H9 (cell line): ENCODE results near the gene OSBPL10. TPM values are rescaled to one million over a fixed set of nuclear protein-coding genes. Genes with fewer than 3 reads are reported as not detected.

Source experiments
- DNase-seq: peaks from one replicate; pipeline ENCODE4 v3.0.0-alpha.2; 2017
- H2AFZ ChIP-seq: one replicate; pipeline ENCODE4 v1.6.1; 2013; ENCODE audit warnings: mild to moderate bottlenecking, low read length, control low read depth, moderate library complexity
- H2AK5ac ChIP-seq: 2 replicates; pipeline ENCODE4 v1.6.1; 2013; ENCODE audit warnings: low read length, control low read depth, mixed read lengths; ENCODE audit not compliant: insufficient read length
- H2BK120ac ChIP-seq: one replicate; pipeline ENCODE4 v1.6.1; 2013; ENCODE audit warnings: low read depth, mild to moderate bottlenecking, low read length, control low read depth, inconsistent platforms; ENCODE audit not compliant: poor library complexity, severe bottlenecking
- H2BK12ac ChIP-seq: 2 replicates; pipeline ENCODE4 v1.6.1; 2013; ENCODE audit warnings: low read length, control low read depth, mixed read lengths, low read depth; ENCODE audit not compliant: insufficient read length
- H2BK15ac ChIP-seq: 2 replicates; pipeline ENCODE4 v1.6.1; 2013; ENCODE audit warnings: low read depth, low read length, control low read depth
- H2BK20ac ChIP-seq: one replicate; pipeline ENCODE4 v1.6.1; 2013; ENCODE audit warnings: low read depth, mild to moderate bottlenecking, low read length, control low read depth, inconsistent platforms; ENCODE audit not compliant: poor library complexity, severe bottlenecking
- H2BK5ac ChIP-seq: 2 replicates; pipeline ENCODE4 v1.6.1; 2013; ENCODE audit warnings: low read length, control low read depth, mixed read lengths; ENCODE audit not compliant: insufficient read length
- H3K14ac ChIP-seq: 2 replicates; pipeline ENCODE4 v1.6.1; 2013; ENCODE audit warnings: low read length, control low read depth; ENCODE audit not compliant: insufficient read depth
- H3K18ac ChIP-seq: 2 replicates; pipeline ENCODE4 v1.6.1; 2013; ENCODE audit warnings: low read depth, mild to moderate bottlenecking, mixed read lengths, low read length, control low read depth; ENCODE audit not compliant: insufficient read length
- H3K23ac ChIP-seq: 2 replicates; pipeline ENCODE4 v1.6.1; 2013; ENCODE audit warnings: low read length, control low read depth, mixed read lengths, low read depth; ENCODE audit not compliant: insufficient read length
- H3K23me2 ChIP-seq: 2 replicates; pipeline ENCODE4 v1.6.1; 2013; ENCODE audit warnings: low read depth, mild to moderate bottlenecking, mixed read lengths, low read length, control low read depth; ENCODE audit not compliant: insufficient read length, poor library complexity, severe bottlenecking
- H3K27ac ChIP-seq: 2 replicates; pipeline ENCODE4 v1.5.1; 2013; ENCODE audit warnings: low read length, control low read depth, mixed read lengths, low read depth; ENCODE audit not compliant: insufficient read length
- H3K27me3 ChIP-seq: 2 replicates; pipeline ENCODE4 v1.6.1; 2013; ENCODE audit warnings: low read length, control low read depth, inconsistent platforms; ENCODE audit not compliant: insufficient read depth
- H3K4ac ChIP-seq: 2 replicates; pipeline ENCODE4 v1.6.1; 2013; ENCODE audit warnings: low read depth, mild to moderate bottlenecking, control low read depth, inconsistent platforms, low read length, moderate library complexity
- H3K4me1 ChIP-seq: 2 replicates; pipeline ENCODE4 v1.6.1; 2013; ENCODE audit warnings: low read length, control low read depth, inconsistent platforms; ENCODE audit not compliant: insufficient read depth
- H3K4me2 ChIP-seq: 2 replicates; pipeline ENCODE4 v1.6.1; 2013; ENCODE audit warnings: low read length, control low read depth, mixed read lengths; ENCODE audit not compliant: insufficient read length, insufficient read depth
- H3K56ac ChIP-seq: 2 replicates; pipeline ENCODE4 v1.6.1; 2013; ENCODE audit warnings: low read depth, mild to moderate bottlenecking, mixed read lengths, low read length, control low read depth; ENCODE audit not compliant: insufficient read length
- H3K79me1 ChIP-seq: 2 replicates; pipeline ENCODE4 v1.6.1; 2013; ENCODE audit warnings: low read depth, mild to moderate bottlenecking, moderate library complexity, low read length, control low read depth, inconsistent platforms; ENCODE audit not compliant: insufficient read depth, poor library complexity, severe bottlenecking
- H3K79me2 ChIP-seq: 2 replicates; pipeline ENCODE4 v1.6.1; 2013; ENCODE audit warnings: low read length, control low read depth, inconsistent platforms; ENCODE audit not compliant: insufficient read depth
- H3K9ac ChIP-seq: 2 replicates; pipeline ENCODE4 v1.6.1; 2013; ENCODE audit warnings: low read length, control low read depth, mixed read lengths; ENCODE audit not compliant: insufficient read length; ENCODE audit errors: extremely low read depth
- H3K9me3 ChIP-seq: one replicate; pipeline ENCODE4 v1.6.1; 2013; ENCODE audit warnings: low read depth, low read length, inconsistent platforms; ENCODE audit not compliant: control insufficient read depth
- H3T11ph ChIP-seq: one replicate; pipeline ENCODE4 v1.6.1; 2013; ENCODE audit warnings: mild to moderate bottlenecking, low read length, control low read depth, inconsistent platforms
- H4K20me1 ChIP-seq: one replicate; pipeline ENCODE4 v1.6.1; 2013; ENCODE audit not compliant: control insufficient read depth, insufficient read length, insufficient read depth
- H4K5ac ChIP-seq: 2 replicates; pipeline ENCODE4 v1.6.1; 2013; ENCODE audit warnings: low read depth, mild to moderate bottlenecking, mixed read lengths, low read length, control low read depth; ENCODE audit not compliant: insufficient read length
- H4K8ac ChIP-seq: replicated peaks from 2 replicates; pipeline ENCODE4 v1.6.1; 2013; ENCODE audit warnings: low read length, control low read depth, mixed read lengths, low read depth; ENCODE audit not compliant: insufficient read length
- H4K91ac ChIP-seq: 2 replicates; pipeline ENCODE4 v1.6.1; 2013; ENCODE audit warnings: low read depth, mild to moderate bottlenecking, moderate library complexity, mixed read lengths, low read length, control low read depth; ENCODE audit not compliant: insufficient read length
- H3K27ac Mint-ChIP-seq, 3 experiments: 2 replicates in 2 of 3; 3 replicates in 1 of 3; pipeline ENCODE4 v1.8.0; 2020 to 2021; ENCODE audit warnings: mixed read lengths in 3 of 3, mild to moderate bottlenecking in 1 of 3, moderate library complexity in 1 of 3
- H3K27me3 Mint-ChIP-seq: 2 replicates; pipeline ENCODE4 v1.8.0; 2021; ENCODE audit warnings: low read depth, mild to moderate bottlenecking, moderate library complexity, mixed read lengths
- H3K36me3 Mint-ChIP-seq, 3 experiments: 2 replicates in 2 of 3; 3 replicates in 1 of 3; pipeline ENCODE4 v1.8.0; 2020 to 2021; ENCODE audit warnings: low read depth in 3 of 3, mixed read lengths in 3 of 3; ENCODE audit not compliant: insufficient read depth in 1 of 3
- H3K4me1 Mint-ChIP-seq, 2 experiments: 2 replicates each; pipeline ENCODE4 v1.8.0; 2020; ENCODE audit warnings: mixed read lengths in 2 of 2
- H3K4me3 Mint-ChIP-seq, 2 experiments: 2 replicates in 1 of 2; 3 replicates in 1 of 2; pipeline ENCODE4 v1.8.0; 2020 to 2021; ENCODE audit warnings: mild to moderate bottlenecking in 2 of 2, mixed read lengths in 2 of 2, moderate library complexity in 1 of 2
- H3K9me3 Mint-ChIP-seq, 2 experiments: 2 replicates in 1 of 2; 3 replicates in 1 of 2; pipeline ENCODE4 v1.8.0; 2020; ENCODE audit warnings: mild to moderate bottlenecking in 2 of 2, mixed read lengths in 2 of 2, moderate library complexity in 1 of 2
- CTCF ChIP-seq: fragments of 200-600 bp; sonication (generic); conservative IDR thresholded peaks from 3 replicates; pipeline ENCODE4 v1.8.0; 2021; ENCODE audit warnings: antibody characterized with exemption, mild to moderate bottlenecking
- whole genome bisulfite sequencing: extraction: QIAGEN DNeasy Blood & Tissue Kit; methylation state at CpG from one replicate; pipeline ENCODE4 v1.1.7; 2013; ENCODE audit warnings: missing lambda C conversion rate, low lambda C conversion rate, mixed read lengths; ENCODE audit not compliant: insufficient read length; ENCODE audit errors: extremely low coverage; 5-methylcytosine and 5-hydroxymethylcytosine counted together
- total RNA-seq: library from RNA; stranded (reverse); gene quantifications from 2 replicates; pipeline ENCODE4 v1.2.1, GENCODE V29; 2021

OSBPL10 gene
- total RNA-seq, 1 experiment from 2014 or later, result 42.7 TPM

- no peak overlapping the region for H3K23ac ChIP-seq
- no peak overlapping the region for H3K56ac ChIP-seq
- H4K5ac ChIP-seq, result no peak overlapping the region
- H3K4me2 ChIP-seq, result no peak overlapping the region
- TF ChIP-seq CTCF, result no peak
- H3K4ac ChIP-seq, result no peak overlapping the region
- H2BK5ac ChIP-seq, result no peak overlapping the region
- no peaks in the 10 kb centered on the region for H3K9me3 Mint-ChIP-seq
- no CpG with 5 or more reads among the region's 7 CpGs for WGBS
- no peak overlapping the region for H2BK15ac ChIP-seq
- H3K79me1 ChIP-seq, result no peaks in the 10 kb centered on the region
- no peak overlapping the region for H2AK5ac ChIP-seq
- no peaks in the 10 kb centered on the region for H4K20me1 ChIP-seq
- no peak overlapping the region for H2BK12ac ChIP-seq
- H4K8ac ChIP-seq, result no peak overlapping the region
- H3K27ac Mint-ChIP-seq, result no peak overlapping the region
- H3K14ac ChIP-seq, result no peak overlapping the region
- H3K36me3 Mint-ChIP-seq, result no peaks in the 10 kb centered on the region
- H3K27me3 ChIP-seq, result no peaks in the 10 kb centered on the region
- no peak overlapping the region for H3K18ac ChIP-seq
- no peak for DNase-seq
- H3K4me3 Mint-ChIP-seq, result no peak overlapping the region
- H3K9me3 ChIP-seq, result no peaks in the 10 kb centered on the region
- H2AFZ ChIP-seq, result no peak overlapping the region
- H3K4me1 Mint-ChIP-seq, result peaks cover 0 to 5% of the 10 kb centered on the region in 2 experiments; a peak in 2 of 4 replicates
- H3K27ac ChIP-seq, result no peak overlapping the region
- no peaks in the 10 kb centered on the region for H3K4me1 ChIP-seq
- no peak overlapping the region for H3K9ac ChIP-seq
- no peak overlapping the region for H4K91ac ChIP-seq
- H3K79me2 ChIP-seq, result no peaks in the 10 kb centered on the region
- no peak overlapping the region for H3T11ph ChIP-seq
- H2BK20ac ChIP-seq, result no peak overlapping the region
- H2BK120ac ChIP-seq, result no peak overlapping the region
- H3K27me3 Mint-ChIP-seq, result no peaks in the 10 kb centered on the region
- H3K23me2 ChIP-seq, result no peaks in the 10 kb centered on the region
Measured at GRCh38 chr3:32021155-32021554, 40.1 kb upstream of the OSBPL10 start.
